OCI-LY3 (cell line): ENCODE measurements around the gene FBXO3.

Source experiments
- EZH2phosphoT487 ChIP-seq: fragments of 200-600 bp; shearing (Covaris generic); IDR thresholded peaks from 2 replicates; pipeline ENCODE4 v1.6.1; 2018; ENCODE audit warnings: antibody characterized with exemption, mixed run types, low read depth
- TF ChIP-seq, protein P1 (sequence below): fragments of 200-600, 300-600 bp; sonication (generic); IDR thresholded peaks from 2 replicates; pipeline ENCODE4 v1.5.1; 2014; ENCODE audit warnings: antibody characterized with exemption, low read length, low read depth

DNA sequence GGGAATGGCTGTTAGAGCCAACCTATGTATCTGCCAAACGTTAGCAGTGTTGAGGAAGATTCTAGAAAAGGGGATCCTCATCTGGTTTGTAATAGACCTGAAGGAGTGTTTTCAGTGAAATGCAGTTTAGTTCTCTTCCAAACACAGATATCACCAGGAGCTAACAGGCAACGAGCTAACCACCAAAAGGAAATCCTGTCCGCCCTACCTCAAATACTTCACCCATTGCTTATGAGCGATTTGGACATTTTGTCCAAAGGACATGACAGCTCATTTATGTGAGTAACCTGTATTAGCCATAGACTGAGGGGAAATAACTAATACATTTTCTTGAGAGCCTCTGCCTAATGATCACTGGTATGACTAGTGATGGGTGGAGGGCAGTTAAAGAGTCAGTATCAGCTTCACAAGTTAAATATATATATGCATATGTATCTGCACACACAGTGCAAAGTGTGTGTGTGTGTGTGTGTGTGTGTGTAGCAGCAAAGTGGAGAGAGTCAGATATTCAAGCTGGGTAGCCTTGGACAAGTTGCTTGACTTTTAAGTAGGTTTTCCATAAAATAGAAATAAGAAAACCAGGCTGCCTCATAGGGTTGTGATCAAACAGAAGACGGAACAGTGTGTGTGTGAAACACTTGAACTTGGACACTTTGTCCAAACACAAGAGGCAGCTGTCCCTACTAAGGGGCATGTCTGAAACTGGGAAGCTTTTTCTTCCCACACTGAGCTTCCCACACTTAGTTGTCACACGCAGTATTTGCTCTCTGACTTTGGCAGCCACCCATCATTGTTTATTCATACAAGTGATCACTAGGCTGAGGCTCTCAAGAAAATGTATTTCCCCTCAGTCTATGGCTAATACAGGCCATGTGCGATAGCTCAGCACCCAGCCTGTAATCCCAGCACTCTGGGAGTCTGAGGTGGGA is 72.8 kb downstream of the FBXO3 start:
- TF ChIP-seq, protein P1, sequence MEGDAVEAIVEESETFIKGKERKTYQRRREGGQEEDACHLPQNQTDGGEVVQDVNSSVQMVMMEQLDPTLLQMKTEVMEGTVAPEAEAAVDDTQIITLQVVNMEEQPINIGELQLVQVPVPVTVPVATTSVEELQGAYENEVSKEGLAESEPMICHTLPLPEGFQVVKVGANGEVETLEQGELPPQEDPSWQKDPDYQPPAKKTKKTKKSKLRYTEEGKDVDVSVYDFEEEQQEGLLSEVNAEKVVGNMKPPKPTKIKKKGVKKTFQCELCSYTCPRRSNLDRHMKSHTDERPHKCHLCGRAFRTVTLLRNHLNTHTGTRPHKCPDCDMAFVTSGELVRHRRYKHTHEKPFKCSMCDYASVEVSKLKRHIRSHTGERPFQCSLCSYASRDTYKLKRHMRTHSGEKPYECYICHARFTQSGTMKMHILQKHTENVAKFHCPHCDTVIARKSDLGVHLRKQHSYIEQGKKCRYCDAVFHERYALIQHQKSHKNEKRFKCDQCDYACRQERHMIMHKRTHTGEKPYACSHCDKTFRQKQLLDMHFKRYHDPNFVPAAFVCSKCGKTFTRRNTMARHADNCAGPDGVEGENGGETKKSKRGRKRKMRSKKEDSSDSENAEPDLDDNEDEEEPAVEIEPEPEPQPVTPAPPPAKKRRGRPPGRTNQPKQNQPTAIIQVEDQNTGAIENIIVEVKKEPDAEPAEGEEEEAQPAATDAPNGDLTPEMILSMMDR, result no peak
- no peak for TF ChIP-seq EZH2phosphoT487
